GM18520 (cell line): Measurements from ENCODE around the gene LMBR1.
"Not testable (repeated sequence)": the region's sequence is repeated elsewhere in the genome, so short reads cannot be mapped to it uniquely, and the experiment has no call there.

Experiments
- ATAC-seq: cut with Tn5 transposase; IDR thresholded peaks from one replicate; pipeline ENCODE4 v1.9.1; 2021; ENCODE audit not compliant: unreplicated experiment

Gene LMBR1

GRCh38 chr7:156702399-156702798, 190.6 kb downstream of the LMBR1 start:
- ATAC-seq = no peak

DNA sequence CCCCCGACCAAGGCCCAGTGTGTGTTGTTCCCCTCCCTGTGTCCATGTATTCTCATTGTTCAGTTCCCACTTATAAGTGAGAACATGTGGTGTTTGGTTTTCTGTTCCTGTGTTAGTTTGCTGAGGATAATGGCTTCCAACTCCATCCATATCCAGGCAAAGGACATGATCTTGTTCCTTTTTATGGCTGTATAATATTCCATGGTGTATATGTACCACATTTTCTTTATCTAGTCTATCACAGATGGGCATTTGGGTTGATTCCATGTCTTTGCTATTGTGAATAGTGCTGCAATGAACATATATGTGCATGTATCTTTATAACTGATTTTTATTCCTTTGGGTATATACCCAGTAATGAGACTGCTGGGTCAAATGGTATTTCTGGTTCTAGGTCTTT, 191.2 kb downstream of the LMBR1 start:
- ATAC-seq = not testable (repeated sequence)

- ATAC-seq = not testable (repeated sequence)
Observed at GRCh38 chr7:156698512-156698911, 194.5 kb downstream of the LMBR1 start.

DNA sequence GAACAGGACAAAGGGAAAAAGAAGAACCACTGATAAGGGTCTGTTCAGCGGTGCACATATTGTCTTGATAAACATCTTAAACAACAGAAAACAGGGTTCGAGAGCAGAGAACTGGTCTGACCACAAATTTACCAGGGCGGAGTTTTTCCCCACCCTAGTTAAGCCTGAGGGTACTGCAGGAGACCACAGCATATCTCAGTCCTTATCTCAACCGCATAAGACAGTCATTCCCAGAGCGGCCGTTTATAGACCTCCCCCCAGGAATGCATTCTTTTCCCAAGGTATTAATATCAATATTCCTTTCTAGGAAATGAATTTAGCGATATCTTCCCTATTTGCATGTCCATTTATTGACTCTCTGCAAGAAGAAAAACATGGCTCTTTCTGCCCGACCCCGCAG, 195.7 kb downstream of the LMBR1 start:
- ATAC-seq = not testable (repeated sequence)

GRCh38 chr7:156693627-156694026, 199.4 kb downstream of the LMBR1 start:
- no peak for ATAC-seq

GRCh38 chr7:156692849-156693248, 200.1 kb downstream of the LMBR1 start:
- ATAC-seq = no peak

GRCh38 chr7:156691764-156692163, 201.2 kb downstream of the LMBR1 start:
- ATAC-seq = no peak

- no peak for ATAC-seq
Observed at GRCh38 chr7:156684661-156685060, 208.3 kb downstream of the LMBR1 start.

- no peak for ATAC-seq
Observed at GRCh38 chr7:156684251-156684650, 208.7 kb downstream of the LMBR1 start.

GRCh38 chr7:156682928-156683327, 210.1 kb downstream of the LMBR1 start:
- no peak for ATAC-seq

- ATAC-seq = no peak
Observed at GRCh38 chr7:156680281-156680680, 212.7 kb downstream of the LMBR1 start.

- no peak for ATAC-seq
Observed at GRCh38 chr7:156677374-156678054, 215.5 kb downstream of the LMBR1 start.

- ATAC-seq = no peak
Observed at GRCh38 chr7:156676263-156676662, 216.7 kb downstream of the LMBR1 start.

- no peak for ATAC-seq
Observed at GRCh38 chr7:156675721-156676120, 217.3 kb downstream of the LMBR1 start.

DNA sequence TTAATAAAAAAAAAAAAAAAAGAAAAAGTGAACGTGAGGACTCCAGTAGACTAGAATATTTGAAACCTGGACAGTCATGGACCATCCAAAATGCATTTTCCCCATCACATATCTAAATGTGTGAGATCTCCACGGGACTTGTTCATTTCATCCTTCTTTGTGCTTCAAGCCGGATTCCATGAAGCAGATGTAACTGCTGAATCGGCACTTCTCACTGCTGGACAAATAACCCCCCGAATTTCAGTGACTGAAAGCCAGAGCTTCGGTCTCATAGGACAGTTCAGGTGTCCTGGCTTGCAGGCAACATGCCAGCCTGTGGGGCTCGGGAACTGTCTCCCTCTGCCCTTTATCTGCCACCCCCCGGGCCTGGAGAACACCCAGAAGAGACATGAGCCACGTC, 219.1 kb downstream of the LMBR1 start:
- no peak for ATAC-seq

DNA sequence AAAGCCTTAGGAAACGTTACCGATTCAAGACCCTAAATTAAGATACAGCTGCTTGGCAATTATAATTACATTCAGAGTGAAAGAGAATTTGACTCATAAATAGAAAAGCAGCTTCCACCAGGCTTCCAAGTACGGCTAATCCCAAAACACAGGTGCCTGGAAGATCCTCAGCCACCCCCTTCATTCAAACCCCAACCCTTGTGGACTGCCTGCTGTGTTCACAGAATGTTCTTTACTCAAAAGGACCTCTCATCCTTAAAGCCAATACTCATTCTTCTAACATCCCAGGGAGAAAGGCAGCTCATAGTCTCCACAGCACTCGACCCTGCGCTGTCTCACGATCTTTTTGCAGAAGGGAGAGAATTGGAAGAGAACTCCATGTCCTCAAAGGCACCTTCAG, 219.5 kb downstream of the LMBR1 start:
- ATAC-seq = no peak

DNA sequence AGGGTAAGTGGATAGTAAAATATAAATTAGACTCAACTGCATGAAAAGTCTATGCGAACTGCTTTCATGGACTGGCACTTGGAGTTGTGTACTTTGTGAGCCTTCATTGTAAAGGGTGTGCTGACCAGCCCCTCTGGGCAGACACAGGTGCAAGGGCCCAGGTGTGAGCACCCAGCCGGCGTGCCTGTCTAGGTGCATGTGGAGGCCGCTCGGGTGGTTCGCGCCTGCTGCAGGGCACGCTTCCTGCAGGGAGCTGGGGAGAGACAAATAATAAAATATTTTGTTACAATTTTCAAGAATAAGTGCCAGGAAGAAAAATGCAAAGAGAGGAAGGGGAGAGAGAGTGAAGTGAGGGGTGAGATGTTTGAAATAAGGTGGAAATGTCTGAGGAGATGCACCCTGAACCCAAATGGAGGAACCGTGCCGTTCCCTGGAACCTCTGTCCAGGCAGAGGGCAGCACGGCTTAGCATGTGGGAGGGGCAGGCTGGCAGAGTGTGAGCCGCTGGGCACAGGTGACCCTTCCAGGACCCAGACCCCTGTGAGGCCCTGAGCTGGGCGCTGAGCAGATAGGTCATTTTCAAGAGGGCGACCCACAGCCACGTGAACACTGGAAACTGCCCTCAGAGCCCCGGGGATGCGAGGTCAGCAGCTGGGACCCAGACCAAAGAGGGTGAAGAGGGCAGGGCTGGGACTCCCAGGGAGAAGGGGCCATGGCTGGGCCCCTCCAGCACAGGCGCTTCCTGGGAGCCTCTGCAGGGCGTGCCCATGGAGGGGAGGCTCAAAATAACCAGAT, 223.8 kb downstream of the LMBR1 start:
- no peak for ATAC-seq

GRCh38 chr7:156668130-156668741, 224.7 kb downstream of the LMBR1 start:
- no peak for ATAC-seq

GRCh38 chr7:156667110-156667426, 225.9 kb downstream of the LMBR1 start:
- no peak for ATAC-seq

DNA sequence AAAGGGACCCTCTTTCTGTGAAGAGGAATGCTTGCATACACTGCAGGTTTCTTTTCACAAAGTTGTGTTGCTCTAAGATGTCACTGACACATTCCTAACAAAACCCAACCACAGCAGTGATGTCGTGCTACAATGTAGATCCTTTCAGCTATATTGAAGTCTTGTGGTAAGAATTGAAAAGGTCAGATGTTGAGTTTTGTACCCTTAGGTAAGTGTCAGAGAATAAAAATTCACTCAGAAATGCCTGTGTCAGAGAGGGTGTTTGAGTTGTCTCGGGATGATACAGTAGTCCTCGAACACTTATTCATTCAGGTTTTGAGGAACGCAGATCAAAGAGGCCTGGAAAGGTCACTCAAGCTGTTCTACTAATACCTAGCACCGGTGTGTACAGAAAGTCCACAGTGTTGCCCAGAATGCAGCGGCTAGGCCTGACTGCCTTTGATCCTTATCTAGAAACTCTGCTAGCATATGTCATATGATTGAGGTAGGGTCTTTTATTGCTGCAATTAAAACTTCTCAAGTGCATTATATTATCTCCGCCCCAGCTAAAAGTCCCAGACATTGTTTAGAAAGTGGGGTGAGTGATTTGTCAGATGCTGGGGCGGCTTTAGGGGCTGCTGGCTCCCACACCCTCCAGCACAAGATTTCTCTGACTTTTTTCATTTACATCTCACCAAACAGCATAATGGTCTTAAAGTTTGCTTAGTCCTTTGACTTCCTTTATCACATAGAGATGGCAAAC, 226.4 kb downstream of the LMBR1 start:
- no peak for ATAC-seq

GRCh38 chr7:156665101-156665500, 227.9 kb downstream of the LMBR1 start:
- ATAC-seq = no peak

DNA sequence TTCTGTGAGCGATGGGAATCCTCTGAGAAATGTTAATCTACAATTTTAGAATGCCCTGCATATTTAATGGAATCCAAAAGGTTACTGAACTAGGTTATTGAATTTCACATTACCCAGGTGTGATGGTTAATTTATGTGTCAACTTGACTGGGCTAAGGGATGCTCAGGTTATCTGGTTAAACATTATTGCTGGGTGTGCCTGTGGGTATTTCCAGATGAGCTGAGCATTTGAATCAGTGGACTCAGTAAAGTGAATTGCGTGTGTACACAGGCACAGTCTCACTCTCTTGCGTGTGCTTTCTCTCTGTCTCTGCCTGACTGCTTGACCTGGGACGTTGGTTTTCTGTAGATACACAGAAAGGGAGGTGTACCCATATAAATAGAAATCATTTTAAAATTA, 230.7 kb downstream of the LMBR1 start:
- no peak for ATAC-seq
